ENCODE data around the gene CXCL14.

DNA sequence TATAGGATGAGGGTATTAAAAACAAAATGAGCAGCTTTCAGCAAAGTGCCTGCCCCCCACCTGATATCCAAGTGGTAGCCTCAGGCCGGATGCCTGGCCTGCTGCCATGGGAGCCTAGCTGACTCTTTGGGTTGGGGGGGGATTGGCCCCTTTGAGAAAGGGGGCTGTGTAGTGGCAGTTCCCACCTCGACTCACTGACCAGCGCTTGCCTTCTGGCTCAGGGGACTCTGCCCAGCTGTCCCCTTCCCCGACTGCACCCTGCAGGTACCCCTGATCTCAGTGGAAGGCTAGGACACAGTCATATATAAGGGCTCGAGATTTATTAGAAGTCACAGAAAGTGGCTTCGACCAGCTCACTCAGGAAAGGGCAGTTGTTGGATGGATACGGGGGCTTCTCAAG is 41.5 kb downstream of the CXCL14 start:
- no peak for TF ChIP-seq CTCF (IDR thresholded peaks at IDR 0.05)
- no peak for TF ChIP-seq POLR2A (IDR thresholded peaks at IDR 0.05)
